ENCODE results near the gene EPOP. TPM values are rescaled to one million over a fixed set of nuclear protein-coding genes. Genes with fewer than 3 reads are reported as not detected.

The EPOP gene
- total and polyA plus RNA-seq, 2 of the 13 experiments (the other 11 are each of a cell fraction or from before 2014, with no cell fraction given): 14.7 to 37.8 TPM

DNA sequence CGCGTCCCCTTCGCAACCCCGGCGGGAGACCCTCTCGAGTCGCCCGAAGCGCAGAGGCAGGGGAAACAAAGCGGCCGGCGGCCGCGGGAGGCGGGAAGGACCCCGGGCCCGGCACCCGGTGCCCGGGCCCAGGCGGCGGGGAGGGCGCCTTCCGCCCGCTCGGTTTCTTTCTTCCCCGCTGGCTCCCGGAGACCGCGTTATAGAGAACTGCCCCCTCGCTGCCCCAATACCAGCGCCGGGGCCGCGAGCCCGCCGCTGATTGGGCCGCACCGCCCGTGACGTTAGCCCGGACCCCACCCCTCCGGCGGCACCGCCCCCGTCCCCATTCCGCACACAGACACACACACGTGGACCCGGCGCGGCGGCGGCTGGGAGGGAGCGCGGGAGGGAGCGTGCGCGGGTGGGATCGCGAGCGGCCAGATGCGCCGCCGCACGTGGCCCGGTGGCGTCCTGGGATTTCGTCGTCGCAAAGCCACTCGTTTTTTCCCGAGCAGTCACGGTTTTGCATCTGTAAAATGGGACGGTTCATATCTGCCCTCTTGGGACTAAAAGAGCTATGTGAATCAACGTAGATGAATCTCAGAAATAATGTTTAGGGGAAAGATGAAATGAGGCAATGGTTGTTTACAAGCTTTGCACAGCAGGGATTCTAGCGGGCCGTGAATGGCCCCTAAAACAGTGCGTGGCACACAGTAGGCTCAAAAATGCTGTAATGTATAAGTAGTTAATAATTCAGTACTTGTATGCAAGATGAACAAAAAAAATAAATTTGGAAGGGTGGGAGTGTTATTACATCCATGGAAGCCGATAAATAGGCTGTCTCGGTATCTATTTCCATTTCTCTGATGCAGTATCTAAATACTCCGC is at the start of gene EPOP (continued):
- TF ChIP-seq, protein P1, sequence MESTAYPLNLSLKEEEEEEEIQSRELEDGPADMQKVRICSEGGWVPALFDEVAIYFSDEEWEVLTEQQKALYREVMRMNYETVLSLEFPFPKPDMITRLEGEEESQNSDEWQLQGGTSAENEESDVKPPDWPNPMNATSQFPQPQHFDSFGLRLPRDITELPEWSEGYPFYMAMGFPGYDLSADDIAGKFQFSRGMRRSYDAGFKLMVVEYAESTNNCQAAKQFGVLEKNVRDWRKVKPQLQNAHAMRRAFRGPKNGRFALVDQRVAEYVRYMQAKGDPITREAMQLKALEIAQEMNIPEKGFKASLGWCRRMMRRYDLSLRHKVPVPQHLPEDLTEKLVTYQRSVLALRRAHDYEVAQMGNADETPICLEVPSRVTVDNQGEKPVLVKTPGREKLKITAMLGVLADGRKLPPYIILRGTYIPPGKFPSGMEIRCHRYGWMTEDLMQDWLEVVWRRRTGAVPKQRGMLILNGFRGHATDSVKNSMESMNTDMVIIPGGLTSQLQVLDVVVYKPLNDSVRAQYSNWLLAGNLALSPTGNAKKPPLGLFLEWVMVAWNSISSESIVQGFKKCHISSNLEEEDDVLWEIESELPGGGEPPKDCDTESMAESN (CRISPR knock-in tag; conservative IDR thresholded peaks at IDR 0.05): peak; percentile 94
- TF ChIP-seq SP5 (CRISPR knock-in tag; IDR thresholded peaks at IDR 0.05; ENCODE audit: borderline replicate concordance, low read depth): peak; percentile 93
- TF ChIP-seq MBNL3 (CRISPR knock-in tag; conservative IDR thresholded peaks at IDR 0.05): no peak
- TF ChIP-seq RARA (CRISPR knock-in tag; IDR thresholded peaks at IDR 0.05): peak; percentile 77
- peak; percentile 96 for TF ChIP-seq ZC3H13 (CRISPR knock-in tag; IDR thresholded peaks at IDR 0.05)
- peak; percentile 89 for TF ChIP-seq FOXK1 (CRISPR knock-in tag; IDR thresholded peaks at IDR 0.05; ENCODE audit: borderline replicate concordance, low read depth)
- TF ChIP-seq MIER3 (CRISPR knock-in tag; IDR thresholded peaks at IDR 0.05; ENCODE audit: borderline replicate concordance): peak; percentile 89
- TF ChIP-seq GLI4 (CRISPR knock-in tag; IDR thresholded peaks at IDR 0.05; ENCODE audit: borderline replicate concordance): peak; percentile 94; the same call in 1 of the 2 replicates
- TF ChIP-seq CENPBD1 (CRISPR knock-in tag; IDR thresholded peaks at IDR 0.05; ENCODE audit: borderline replicate concordance, low read depth): peak; percentile 43; the same call in 1 of the 2 replicates
- no peak for TF ChIP-seq ZNF513 (CRISPR knock-in tag; conservative IDR thresholded peaks at IDR 0.05)
- peak; percentile 95 for TF ChIP-seq ZFP36L1 (CRISPR knock-in tag; IDR thresholded peaks at IDR 0.05)
- TF ChIP-seq ZNF768 (CRISPR knock-in tag; IDR thresholded peaks at IDR 0.05): peak; percentile 63; the same call in 1 of the 2 replicates
- TF ChIP-seq DNMT3B (CRISPR knock-in tag; conservative IDR thresholded peaks at IDR 0.05): peak; percentile 88
- TF ChIP-seq ZNF878 (CRISPR knock-in tag; IDR thresholded peaks at IDR 0.05): peak; percentile 96
- TF ChIP-seq HNF4G (IDR thresholded peaks at IDR 0.05; ENCODE audit: borderline replicate concordance, low read depth, low read length): peak; percentile 10; the same call in 1 of the 2 replicates
- peak; percentile 40; the same call in 1 of the 2 replicates for TF ChIP-seq HNF4G (CRISPR knock-in tag; IDR thresholded peaks at IDR 0.05; ENCODE audit: borderline replicate concordance, low read depth)
- peak; percentile 71; the same call in 1 of the 2 replicates for TF ChIP-seq REXO4 (CRISPR knock-in tag; IDR thresholded peaks at IDR 0.05; ENCODE audit: borderline replicate concordance)
- TF ChIP-seq, protein P2, sequence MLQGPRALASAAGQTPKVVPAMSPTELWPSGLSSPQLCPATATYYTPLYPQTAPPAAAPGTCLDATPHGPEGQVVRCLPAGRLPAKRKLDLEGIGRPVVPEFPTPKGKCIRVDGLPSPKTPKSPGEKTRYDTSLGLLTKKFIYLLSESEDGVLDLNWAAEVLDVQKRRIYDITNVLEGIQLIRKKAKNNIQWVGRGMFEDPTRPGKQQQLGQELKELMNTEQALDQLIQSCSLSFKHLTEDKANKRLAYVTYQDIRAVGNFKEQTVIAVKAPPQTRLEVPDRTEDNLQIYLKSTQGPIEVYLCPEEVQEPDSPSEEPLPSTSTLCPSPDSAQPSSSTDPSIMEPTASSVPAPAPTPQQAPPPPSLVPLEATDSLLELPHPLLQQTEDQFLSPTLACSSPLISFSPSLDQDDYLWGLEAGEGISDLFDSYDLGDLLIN (CRISPR knock-in tag; IDR thresholded peaks at IDR 0.05; ENCODE audit: borderline replicate concordance): no peak; the same call in 1 of the 2 replicates
- TF ChIP-seq ZNF563 (CRISPR knock-in tag; IDR thresholded peaks at IDR 0.05): peak; percentile 92
- TF ChIP-seq, protein P3, sequence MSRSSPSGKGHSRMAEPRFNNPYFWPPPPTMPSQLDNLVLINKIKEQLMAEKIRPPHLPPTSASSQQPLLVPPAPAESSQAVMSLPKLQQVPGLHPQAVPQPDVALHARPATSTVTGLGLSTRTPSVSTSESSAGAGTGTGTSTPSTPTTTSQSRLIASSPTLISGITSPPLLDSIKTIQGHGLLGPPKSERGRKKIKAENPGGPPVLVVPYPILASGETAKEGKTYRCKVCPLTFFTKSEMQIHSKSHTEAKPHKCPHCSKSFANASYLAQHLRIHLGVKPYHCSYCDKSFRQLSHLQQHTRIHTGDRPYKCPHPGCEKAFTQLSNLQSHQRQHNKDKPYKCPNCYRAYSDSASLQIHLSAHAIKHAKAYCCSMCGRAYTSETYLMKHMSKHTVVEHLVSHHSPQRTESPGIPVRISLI (CRISPR knock-in tag; IDR thresholded peaks at IDR 0.05; ENCODE audit: borderline replicate concordance): no peak
- TF ChIP-seq RBM39 (IDR thresholded peaks at IDR 0.05; ENCODE audit: low read depth, low read length, poor library complexity, severe bottlenecking): peak; percentile 55
- no peak for TF ChIP-seq ZNF879 (CRISPR knock-in tag; IDR thresholded peaks at IDR 0.05)
- peak; percentile 24; the same call in 1 of the 2 replicates for TF ChIP-seq ZNF652 (CRISPR knock-in tag; IDR thresholded peaks at IDR 0.05; ENCODE audit: borderline replicate concordance, low read depth)
